ENCODE results near the gene FARP1.
"Not testable (repeated sequence)": the region's sequence is repeated elsewhere in the genome, so short reads cannot be mapped to it uniquely, and the experiment has no call there.

FARP1 gene

DNA sequence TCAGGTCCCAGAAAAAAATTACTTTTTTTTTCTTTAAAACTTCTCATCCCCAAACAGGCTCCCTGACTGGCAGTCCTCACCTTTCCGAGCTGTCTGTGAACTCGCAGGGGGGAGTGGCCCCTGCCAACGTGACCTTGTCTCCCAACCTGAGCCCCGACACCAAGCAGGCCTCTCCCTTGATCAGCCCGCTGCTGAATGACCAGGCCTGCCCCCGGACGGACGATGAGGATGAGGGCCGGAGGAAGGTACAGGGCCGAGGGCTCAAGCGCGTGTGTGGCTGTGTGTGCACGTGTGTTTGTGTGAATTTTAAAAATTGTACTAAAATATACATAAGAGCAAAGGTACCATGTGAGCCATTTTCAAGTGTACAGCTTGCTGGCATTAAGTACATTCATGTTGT, 266.4 kb downstream of the FARP1 start:
- DNase-seq: no peak

DNA sequence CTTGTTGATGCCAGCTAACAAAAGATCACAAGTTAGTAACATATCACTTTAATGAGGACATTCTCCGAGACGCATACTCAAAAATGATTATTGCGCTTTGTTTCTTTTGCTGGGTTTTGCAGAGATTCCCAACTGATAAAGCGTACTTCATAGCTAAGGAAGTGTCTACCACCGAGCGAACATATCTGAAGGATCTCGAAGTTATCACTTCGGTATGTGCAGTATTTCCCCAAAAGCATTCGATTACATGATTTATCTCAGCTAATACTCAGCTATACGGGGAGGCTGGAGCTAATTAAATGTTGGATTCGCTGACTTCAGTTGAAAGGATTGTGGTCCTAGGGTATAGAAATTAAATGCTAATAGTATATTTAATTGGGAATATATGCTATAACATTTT, 267.7 kb downstream of the FARP1 start:
- no peak for DNase-seq

- no peak for DNase-seq
These were observed 268.1 kb downstream of the FARP1 start for GRCh38 chr13:98411013-98411412.

DNA sequence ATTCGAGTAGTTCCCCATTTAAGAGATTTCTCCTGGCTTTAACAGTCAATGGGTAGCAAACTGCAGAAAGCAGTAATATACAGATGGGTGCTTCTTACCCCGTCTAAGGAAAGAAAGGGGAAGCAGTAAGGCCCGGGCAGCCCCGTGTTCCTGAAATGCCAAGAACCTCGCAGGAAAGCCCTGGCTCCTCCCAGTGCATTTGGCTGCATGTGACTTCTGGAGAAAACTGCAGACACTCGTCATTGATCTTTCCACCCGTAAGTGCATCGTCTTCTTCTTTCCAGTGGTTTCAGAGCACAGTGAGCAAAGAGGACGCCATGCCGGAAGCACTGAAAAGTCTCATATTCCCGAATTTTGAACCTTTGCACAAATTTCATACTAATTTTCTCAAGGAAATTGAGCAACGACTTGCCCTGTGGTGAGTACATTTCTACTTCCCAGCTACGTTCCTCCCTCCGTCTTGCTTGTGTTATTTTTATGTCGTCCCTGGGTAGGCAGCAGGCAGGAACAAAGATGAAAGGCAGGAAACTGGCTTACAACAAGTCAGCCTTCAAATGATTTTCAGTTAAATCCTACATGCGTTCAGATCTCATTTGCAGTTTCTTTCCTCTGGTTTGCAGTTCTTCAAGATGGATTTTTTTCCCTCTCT, 268.8 kb downstream of the FARP1 start:
- no peak for DNase-seq

GRCh38 chr13:98413278-98413677, 270.4 kb downstream of the FARP1 start:
- DNase-seq: not testable (repeated sequence)

DNA sequence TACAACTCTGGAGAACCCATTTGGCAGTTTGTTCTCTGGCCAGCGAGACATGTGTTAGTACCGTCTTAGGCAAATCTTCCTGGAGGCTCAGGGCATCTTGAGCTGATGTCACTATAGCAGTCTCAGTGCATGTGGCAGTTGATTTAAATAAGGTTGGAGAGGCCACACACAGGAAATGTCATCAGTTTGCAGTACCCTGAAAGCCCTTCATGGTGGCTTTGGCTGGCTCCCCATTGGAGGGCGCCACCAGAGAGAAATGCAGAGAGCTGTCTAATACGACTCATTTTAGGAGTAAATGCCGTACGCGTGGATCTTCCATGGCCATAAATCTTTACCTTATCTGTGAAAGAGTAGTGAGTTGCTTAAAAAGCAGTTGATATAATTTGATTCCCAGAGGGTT, 270.9 kb downstream of the FARP1 start:
- no peak for DNase-seq

- no peak for DNase-seq
These were observed 272.6 kb downstream of the FARP1 start for GRCh38 chr13:98415326-98416070.

GRCh38 chr13:98416408-98416807, 273.5 kb downstream of the FARP1 start:
- DNase-seq: no peak

GRCh38 chr13:98419786-98420553, 277.1 kb downstream of the FARP1 start:
- DNase-seq: no peak

- no peak for DNase-seq
These were observed 277.8 kb downstream of the FARP1 start for GRCh38 chr13:98420554-98421175.

DNA sequence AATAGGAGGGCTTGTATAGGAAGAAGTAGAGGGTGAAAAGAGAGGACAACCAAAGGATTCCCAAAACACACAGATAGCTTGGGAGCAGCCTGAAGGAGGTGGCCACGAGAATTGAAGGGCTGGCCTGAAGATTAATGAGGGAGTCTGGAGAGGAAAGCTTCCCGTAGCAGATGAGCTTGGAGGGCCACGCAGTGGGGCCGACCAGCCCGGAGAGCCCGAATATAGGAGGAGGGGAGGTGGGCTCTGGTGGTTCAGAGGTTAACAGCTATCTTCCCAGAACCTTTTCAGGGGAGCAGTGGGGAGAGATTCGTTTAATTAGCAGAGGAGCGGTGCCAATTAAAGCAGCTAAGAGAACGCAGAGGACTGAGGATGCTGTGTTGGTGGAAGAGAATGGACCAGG, 279.2 kb downstream of the FARP1 start:
- no peak for DNase-seq

- DNase-seq: no peak
These were observed 280.5 kb downstream of the FARP1 start for GRCh38 chr13:98423417-98423816.

GRCh38 chr13:98427331-98427995, 284.6 kb downstream of the FARP1 start:
- no peak for DNase-seq

DNA sequence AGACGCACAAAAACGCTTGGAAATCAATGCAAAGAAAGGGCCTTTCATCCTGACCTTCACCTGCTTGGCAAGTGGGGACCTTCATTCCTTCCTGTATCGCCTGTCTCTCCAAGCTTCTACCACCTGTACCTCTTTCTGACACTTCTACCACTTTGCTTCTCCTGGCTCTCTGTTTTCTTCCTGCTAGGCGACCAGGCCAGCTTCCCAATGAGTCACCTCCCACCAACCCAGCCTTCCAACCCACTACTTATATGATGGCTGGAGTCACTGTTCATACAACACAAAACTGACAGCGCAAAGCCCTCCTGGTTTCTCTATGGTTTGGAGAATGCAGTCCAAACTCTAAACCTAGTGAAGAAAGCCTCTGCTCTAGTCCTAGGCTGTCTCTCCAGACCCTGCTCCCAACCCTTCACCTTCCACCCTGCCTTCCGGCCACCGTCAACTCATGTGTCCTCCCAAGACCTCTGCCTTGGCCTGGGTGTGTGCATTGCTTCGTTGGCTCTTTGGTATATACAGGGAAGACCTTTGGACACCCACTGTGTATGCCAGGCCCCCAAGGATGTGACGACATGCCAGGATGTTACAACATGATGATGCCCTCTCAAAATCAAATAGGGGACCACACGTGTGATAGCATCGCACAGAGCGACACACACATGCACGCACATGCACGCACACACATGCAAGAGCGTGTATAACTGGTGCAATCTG, 285.5 kb downstream of the FARP1 start:
- no peak for DNase-seq

DNA sequence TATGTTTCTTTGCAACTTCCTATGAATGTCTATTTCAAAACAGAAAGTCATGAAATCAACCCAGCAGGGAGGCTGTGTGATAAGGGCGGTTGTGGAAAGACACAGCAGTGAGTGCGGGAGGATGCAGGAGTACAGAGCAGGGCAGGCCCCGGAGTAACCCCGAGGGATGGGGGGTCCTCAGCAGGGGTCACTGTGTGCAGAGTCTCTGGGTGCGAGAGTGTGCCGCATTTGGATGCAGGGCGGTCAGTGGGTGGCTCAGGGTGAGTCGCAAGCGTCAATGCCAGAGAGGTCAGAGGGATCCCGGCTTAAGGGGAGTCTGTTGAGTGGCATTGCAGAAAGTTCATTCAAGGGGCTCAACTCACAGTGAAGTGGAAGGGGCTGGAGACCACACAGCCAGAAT, 286.2 kb downstream of the FARP1 start:
- no peak for DNase-seq

DNA sequence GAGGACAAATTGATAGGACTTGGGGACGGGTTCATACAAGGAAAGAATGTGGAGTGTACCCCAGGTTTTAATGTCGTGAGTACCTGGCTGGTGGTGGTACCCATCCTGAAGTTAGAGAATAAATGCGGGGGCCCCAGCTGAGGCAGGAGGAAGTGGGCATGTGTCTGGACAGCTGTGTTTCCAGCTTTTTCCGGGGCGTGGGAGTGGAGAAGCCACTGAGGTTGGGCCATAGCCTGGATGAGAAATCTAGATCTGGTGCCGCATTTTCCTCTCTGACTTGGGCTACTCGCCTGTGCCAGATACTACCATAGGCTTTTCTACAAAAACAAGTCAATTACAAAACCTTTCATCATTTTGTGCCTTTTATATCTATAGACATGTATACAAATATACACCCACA, 286.6 kb downstream of the FARP1 start:
- no peak for DNase-seq

DNA sequence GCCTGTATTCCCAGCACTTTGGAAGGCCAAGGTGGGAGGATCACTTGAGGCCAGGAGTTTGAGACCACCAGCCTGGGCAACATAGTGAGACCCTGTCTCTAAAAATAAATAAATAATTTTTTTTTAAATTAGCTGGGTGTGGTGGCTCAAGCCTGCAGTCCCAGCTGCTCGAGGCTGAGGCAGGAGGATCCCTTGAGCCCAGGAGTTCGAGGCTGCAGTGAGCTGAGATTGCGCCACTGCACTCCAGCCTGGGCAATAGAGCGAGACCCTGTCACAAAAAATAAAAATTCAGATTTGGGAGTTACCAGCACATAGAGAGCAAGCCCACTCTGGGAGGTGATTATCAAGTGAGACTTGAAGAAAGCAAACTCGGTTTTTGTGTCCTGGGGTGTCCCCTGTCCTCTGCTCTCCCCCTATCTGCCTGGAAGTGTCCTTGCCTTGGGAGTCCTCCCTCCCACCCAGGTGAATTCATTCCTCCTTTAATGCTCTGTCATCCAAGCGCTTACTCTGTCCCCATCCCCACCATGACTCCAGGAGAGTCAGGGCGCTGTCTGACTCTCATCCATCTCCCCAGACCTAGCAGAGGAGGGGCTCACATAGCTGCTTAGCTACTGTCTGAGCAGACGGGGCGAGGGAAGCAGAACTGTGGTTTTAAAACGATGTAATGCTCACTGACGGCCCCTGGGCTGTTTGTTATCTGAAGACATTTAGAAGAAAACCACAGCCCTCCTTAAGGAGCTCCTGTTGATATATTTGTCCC, 287.3 kb downstream of the FARP1 start:
- no peak for DNase-seq

DNA sequence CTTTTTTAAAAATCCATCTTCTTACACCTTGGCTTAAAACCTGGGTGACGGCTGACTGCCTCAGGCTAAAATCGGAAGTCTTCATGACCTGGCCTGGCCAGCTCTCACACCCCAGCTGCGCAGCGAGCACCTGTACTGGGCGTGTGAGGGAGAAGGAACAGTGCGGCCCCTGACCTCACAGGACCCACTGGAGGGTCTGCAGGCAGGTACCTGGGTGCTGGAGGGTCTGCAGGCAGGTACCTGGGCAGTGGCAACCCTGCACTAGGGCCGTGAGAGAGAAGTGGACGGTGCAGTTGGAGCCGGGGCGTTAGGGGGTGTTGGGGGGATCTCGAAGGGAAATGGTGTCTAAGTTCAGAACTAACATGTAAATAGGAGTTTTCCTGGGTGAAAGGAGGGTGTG, 289.7 kb downstream of the FARP1 start:
- DNase-seq: no peak

- DNase-seq: no peak
These were observed 290.8 kb downstream of the FARP1 start for GRCh38 chr13:98433654-98434053.

- no peak for DNase-seq
These were observed 291.2 kb downstream of the FARP1 start for GRCh38 chr13:98434060-98434459.

DNA sequence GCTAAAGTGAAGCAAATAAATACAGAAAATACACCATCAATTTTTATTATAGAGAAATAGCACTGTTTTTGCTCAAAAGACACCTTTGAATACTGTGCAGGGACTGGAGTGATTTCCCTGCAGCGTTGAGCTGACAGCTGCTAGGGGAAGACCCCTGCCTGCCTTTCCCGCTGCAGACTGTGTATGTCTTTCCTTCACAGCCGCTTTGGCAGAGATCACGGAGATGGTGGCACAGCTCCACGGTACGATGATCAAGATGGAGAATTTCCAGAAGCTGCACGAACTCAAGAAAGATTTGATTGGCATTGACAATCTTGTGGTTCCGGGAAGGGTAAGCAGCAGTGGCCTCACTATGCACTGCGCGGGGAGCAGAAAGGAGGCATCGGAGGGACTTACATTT, 292.5 kb downstream of the FARP1 start:
- no peak for DNase-seq

All from GF-D8 (cell line).